ENCODE results near the gene FHOD3.
"Not testable (repeated sequence)": the region's sequence is repeated elsewhere in the genome, so short reads cannot be mapped to it uniquely, and the experiment has no call there.

The FHOD3 gene

GRCh38 chr18:36348331-36348730 lies 50.8 kb downstream of the FHOD3 start:
- DNase-seq (ENCODE audit: insufficient read length, low spot score) (no peak), FAIRE-seq (no peak)

GRCh38 chr18:36348971-36349417 lies 51.5 kb downstream of the FHOD3 start:
- FAIRE-seq, result no peak
- DNase-seq (ENCODE audit: insufficient read length, low spot score), result no peak

- no peak for DNase-seq (ENCODE audit: insufficient read length, low spot score)
- FAIRE-seq, result no peak
Observed at GRCh38 chr18:36349552-36349951, 52.0 kb downstream of the FHOD3 start.

GRCh38 chr18:36350251-36350651 lies 52.7 kb downstream of the FHOD3 start:
- DNase-seq (ENCODE audit: insufficient read length, low spot score) (no peak), FAIRE-seq (no peak)

- no peak for DNase-seq (ENCODE audit: insufficient read length, low spot score)
- FAIRE-seq, result no peak
Observed at GRCh38 chr18:36350839-36351469, 53.4 kb downstream of the FHOD3 start.

GRCh38 chr18:36352384-36352783 lies 54.9 kb downstream of the FHOD3 start:
- FAIRE-seq (no peak), DNase-seq (ENCODE audit: insufficient read length, low spot score) (no peak)

GRCh38 chr18:36354989-36355388 lies 57.5 kb downstream of the FHOD3 start:
- DNase-seq (ENCODE audit: insufficient read length, low spot score) (no peak), FAIRE-seq (no peak)

GRCh38 chr18:36355511-36355910 lies 58.0 kb downstream of the FHOD3 start:
- DNase-seq (ENCODE audit: insufficient read length, low spot score) (no peak), FAIRE-seq (no peak)

- FAIRE-seq; DNase-seq (ENCODE audit: insufficient read length, low spot score): not testable (repeated sequence)
Observed at GRCh38 chr18:36356741-36357140, 59.2 kb downstream of the FHOD3 start.

- DNase-seq (ENCODE audit: insufficient read length, low spot score), result no peak
- FAIRE-seq, result no peak
Observed at GRCh38 chr18:36358141-36358540, 60.6 kb downstream of the FHOD3 start.

GRCh38 chr18:36360256-36360909 lies 62.9 kb downstream of the FHOD3 start:
- DNase-seq (ENCODE audit: insufficient read length, low spot score) (no peak), FAIRE-seq (no peak)

GRCh38 chr18:36364911-36365624 lies 67.6 kb downstream of the FHOD3 start:
- DNase-seq (ENCODE audit: insufficient read length, low spot score) (no peak), FAIRE-seq (no peak)

GRCh38 chr18:36365836-36366775 lies 68.6 kb downstream of the FHOD3 start:
- FAIRE-seq, result no peak

GRCh38 chr18:36366994-36367839 lies 69.7 kb downstream of the FHOD3 start:
- FAIRE-seq, result peak; percentile 28

More at GRCh38 chr18:36365836-36366775, 68.6 kb downstream of the FHOD3 start:
- DNase-seq (ENCODE audit: insufficient read length, low spot score), result no peak

GRCh38 chr18:36368889-36369288 lies 71.4 kb downstream of the FHOD3 start:
- DNase-seq (ENCODE audit: insufficient read length, low spot score), result no peak
- FAIRE-seq, result no peak

More at GRCh38 chr18:36366994-36367839, 69.7 kb downstream of the FHOD3 start:
- DNase-seq (ENCODE audit: insufficient read length, low spot score), result no peak

GRCh38 chr18:36372903-36373311 lies 75.4 kb downstream of the FHOD3 start:
- FAIRE-seq (no peak), DNase-seq (ENCODE audit: insufficient read length, low spot score) (no peak)

GRCh38 chr18:36374262-36374661 lies 76.7 kb downstream of the FHOD3 start:
- DNase-seq (ENCODE audit: insufficient read length, low spot score) (no peak), FAIRE-seq (no peak)

- no peak for FAIRE-seq
- no peak for DNase-seq (ENCODE audit: insufficient read length, low spot score)
Observed at GRCh38 chr18:36375118-36375517, 77.6 kb downstream of the FHOD3 start.

- FAIRE-seq, result peak; percentile 44
- DNase-seq (ENCODE audit: insufficient read length, low spot score), result no peak
Observed at GRCh38 chr18:36376361-36376760, 78.8 kb downstream of the FHOD3 start.

- no peak for FAIRE-seq
- DNase-seq (ENCODE audit: insufficient read length, low spot score), result no peak
Observed at GRCh38 chr18:36377626-36378025, 80.1 kb downstream of the FHOD3 start.
